HG03060 (cell line): ENCODE results near the gene SF3A1.

ENCODE experiments used
- ATAC-seq: cut with Tn5 transposase; IDR thresholded peaks from one replicate; pipeline ENCODE4 v1.9.1; 2021; ENCODE audit warnings: low read depth, moderate number of reproducible peaks; ENCODE audit not compliant: unreplicated experiment

SF3A1 gene

DNA sequence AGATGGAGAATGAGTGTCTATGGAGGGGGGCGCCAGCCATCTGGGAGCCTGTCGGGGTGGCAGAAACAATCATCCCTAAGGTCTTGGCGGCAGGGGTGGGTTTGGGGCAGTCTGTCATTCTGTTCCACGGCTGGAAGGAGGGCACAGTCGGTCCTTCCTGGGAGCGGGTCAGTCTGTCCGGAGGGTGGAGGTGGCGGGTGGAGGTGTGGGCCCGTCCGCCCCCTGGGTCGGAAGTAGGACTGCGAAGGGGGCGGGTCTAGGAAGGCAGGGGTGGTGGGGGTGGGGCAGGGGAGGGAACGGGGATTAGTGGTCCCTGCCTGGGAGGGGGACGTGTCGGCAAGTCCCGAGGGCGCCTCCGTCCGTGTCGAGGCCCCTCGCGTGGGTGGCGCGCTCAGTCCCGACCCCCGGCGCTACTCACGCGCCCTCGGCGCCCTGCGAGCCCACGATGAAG is 30.4 kb downstream of the SF3A1 start:
- no peak for ATAC-seq

DNA sequence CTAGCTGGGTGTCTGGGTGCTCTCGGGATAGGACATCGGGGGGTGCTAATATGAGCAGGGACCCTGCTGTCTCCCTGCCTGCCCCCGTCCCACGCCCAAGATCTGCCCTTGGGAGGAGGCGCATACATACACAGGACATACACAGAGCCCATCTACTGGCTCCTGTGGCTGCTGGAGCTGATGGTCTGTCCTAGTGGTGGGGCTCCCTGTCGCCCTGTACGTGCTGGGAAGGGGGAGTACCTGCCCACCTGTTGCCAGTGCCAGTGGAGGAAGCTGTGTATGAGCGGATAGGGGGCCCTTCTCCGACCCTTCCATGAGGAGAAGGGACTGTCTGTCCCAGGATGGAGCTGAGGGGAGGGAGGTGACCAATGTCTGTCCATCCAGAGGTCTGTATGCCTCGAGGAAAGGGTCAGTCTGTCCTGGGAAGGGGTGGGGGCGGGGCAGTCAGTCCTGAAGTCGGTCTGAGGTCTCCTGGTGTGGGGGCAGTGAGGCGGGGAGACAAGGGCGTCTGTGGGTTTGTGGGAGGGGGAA is 30.9 kb downstream of the SF3A1 start:
- ATAC-seq = no peak

DNA sequence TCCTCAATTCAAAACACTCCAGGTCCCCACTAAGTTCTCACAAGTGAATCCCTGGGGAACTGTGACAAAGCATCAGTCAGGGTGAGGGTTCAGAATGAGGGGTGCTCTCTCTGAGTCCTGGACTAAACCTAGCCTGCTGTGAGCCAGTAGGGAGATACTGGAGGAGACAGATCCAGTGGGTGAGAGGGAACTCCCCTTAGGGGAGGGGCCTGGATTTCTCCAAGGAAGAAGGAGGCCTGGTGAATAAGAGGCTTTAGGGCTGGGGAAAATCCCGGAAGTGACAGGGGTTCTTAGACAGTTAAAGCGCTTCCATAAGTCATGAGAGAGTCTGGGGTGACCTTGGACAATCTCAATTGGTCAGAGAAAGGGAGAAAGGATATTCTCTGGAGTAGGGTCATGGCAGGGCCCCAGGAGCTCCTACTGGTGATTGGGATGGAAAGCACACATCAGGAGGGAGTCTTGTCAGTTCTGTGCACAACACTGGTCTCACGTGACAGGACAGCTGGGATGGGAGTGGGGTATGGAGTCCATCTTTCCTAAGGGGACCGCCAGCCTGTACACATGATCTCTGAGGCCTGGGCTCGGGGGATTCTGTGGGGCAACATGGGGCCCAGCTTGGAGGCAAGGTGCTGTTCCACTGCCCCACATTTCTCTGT is 31.5 kb downstream of the SF3A1 start:
- ATAC-seq = no peak

DNA sequence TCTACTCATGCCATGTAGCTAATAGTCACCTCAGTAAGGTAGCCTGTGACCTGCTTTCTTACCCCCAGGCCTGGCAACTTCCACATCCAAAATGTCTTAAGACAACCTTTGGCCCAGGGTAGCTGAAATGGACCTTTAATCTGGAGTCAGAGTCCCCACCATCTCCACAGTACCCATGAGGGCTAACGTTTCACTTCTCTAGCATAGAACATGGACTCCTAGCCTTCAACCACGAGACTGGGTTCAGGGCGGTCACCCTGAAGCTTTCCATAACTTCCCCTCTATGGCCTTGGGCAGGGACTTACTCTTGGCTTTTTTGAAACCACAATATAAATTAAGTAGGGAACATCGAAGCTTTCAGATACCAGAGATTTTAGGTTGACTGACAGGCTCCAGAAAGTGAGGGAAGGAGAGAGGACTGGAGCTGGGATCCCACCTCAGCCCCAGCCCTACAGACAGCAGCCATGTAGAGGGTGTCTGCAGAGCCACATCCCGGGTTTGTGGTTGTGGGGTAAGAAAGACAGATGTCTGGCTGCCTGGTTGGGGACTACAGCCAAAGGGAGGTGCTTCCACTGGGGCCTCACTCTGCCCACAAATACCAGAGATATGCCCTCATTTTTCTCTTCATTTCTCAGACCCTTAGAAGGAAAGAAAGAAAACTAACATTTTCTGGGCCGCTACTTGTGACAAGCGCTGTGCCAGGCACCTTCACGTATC is 32.5 kb downstream of the SF3A1 start:
- no peak for ATAC-seq

DNA sequence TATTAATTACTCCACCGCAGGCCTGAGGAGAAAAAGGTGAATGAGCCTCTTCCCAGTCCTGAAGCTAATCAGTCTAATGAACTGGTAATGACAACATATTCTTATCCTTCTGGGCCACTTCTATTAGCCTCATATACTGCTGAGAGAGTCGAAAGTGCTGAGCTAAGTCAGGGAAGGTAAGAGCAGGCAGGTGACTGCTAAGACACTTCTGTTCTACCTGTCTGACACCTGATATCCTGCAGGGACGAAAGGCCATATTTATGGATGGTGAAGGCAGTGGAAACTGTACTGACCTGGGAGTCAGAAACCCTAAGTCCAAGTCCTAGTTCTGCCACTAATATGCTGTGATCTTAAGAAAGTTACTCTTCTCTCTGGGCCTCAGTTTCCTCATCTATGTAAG is 33.4 kb downstream of the SF3A1 start:
- ATAC-seq = no peak

DNA sequence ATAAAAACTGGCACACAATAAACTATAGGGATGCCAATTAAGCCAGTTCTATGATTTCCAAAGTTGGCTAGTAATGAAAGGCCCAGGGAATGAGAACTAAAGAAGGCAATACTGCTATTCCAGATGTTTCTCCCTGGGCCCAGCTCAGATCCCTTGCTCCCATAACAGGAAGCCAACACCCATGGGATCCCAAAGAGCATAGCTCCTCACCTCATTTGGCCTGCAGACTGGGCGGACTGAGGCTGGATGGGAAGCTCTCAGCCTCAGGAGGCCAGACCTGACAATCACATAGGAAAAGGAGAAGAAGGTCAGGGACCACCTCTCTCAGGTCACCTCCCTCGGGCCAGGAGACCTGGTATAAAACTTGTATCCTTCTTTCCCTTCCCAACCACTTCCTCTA is 35.2 kb downstream of the SF3A1 start:
- ATAC-seq = no peak

DNA sequence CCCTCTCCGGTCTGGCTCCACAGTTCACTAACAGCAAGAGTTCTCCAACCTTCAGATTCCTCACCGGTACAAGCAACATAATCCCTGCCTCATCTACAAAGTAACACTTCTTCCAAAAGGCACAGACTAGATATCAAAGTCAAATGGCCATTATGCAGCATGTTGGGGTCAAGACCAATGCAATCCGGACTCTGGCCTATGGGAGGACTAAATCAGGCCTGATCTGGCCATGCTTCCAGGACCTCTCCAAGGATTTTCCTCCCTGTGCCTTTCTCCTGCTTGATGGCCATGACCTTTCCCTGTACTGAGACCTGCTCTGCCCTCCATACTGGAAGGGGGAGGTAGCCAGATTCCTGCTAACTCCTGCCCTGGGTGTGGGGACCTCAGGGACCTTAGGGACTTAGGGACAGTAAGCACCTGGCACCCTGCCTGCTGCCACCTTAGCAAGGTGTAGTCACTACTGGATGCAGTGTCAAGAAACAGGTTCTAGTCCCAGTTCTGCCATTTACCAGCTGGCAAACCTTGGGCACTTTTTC is 36.6 kb downstream of the SF3A1 start:
- ATAC-seq = no peak

DNA sequence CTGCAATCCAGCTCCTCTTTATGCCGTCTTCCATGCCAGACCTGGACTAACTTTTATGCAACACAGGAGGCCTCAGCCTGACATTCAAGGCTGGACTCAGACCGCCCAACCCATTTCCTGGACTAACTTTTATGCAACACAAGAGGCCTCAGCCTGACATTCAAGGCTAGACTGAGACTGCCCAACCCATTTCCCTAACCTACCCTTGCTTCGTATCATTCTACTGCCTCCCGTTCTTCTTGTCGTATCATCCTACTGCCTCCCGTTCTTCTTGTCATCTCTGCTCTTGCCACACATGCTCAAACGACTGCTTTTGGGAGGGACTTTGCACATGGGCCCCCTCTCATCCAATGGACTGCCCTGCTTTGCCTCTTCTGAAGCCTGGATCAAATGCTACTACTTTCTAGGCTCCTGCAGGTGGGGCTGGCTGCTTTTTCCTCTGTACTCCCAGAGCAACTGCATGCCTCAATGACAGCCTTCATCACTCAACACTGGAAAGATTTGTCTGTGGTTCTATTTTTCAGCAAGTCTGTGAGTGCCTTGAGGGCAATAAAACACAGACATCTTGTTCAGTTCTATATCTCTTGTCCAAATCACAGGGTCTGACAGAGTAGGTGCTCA is 37.8 kb downstream of the SF3A1 start:
- ATAC-seq = no peak

DNA sequence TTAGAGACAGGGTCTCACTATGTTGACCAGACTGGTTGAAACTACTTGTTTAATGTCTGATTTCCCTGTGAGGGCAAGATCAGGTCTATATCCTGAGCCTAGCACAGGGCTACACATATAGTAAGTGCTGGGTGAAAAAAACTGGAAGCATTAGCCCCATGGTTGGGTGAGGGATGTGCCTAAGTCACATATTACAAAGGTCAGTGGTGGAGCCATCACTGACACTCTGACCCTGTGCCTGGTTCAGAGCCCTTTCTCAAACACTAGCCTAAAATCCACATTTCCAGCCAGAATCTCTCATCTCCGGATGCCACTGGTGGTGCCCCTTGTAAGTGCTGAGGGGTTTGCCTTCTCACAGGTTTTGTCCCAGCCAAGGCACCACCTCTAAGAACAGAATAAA is 38.9 kb downstream of the SF3A1 start:
- no peak for ATAC-seq

DNA sequence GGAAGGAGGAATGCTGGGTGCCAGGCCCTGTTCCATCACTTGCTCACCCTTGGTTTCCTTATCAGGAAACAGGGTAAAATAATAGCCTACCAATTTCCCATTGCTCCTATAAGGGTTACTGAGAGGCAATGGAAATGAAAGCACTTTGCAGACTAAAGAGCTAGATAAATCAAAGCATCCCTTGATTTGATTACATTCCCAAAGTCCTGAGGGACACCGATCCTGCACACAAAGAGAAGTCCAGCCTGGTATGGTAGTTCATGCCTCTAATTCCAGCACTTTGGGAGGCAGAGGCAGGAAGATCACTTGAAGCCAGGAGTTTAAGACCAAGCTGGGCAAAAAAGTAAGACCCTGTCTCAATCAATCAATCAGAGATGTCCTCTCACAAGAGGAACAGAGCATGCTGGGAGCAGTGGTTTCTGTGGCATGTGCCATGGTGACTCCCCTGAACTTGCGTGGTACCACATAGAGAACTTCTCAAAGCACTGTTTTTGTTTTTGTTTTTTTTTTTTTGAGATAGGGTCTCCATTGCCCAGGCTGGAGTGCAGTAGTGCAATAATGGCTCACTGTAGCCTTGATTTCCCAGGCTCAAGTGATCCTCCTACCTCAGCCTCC is 40.6 kb downstream of the SF3A1 start:
- ATAC-seq = no peak

DNA sequence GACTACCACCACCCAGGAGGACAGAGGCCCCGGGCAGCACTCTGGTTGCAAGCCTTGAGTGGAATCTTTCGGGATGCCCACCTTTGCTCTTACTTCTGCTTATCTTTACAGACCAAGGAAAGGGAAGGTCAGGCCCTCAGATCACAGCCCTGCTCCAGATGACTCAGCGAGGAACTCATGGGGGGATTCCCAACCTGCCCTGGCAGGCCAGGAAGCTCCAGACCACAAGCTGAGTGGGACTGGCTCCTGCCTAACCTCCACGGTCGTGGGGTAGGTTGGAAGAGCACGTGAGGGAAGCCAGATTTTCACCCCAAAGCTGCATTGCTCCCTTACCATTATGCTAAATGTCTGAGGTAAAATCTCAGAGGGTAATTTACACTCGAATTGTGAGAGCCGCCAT is 41.8 kb downstream of the SF3A1 start:
- ATAC-seq = no peak

DNA sequence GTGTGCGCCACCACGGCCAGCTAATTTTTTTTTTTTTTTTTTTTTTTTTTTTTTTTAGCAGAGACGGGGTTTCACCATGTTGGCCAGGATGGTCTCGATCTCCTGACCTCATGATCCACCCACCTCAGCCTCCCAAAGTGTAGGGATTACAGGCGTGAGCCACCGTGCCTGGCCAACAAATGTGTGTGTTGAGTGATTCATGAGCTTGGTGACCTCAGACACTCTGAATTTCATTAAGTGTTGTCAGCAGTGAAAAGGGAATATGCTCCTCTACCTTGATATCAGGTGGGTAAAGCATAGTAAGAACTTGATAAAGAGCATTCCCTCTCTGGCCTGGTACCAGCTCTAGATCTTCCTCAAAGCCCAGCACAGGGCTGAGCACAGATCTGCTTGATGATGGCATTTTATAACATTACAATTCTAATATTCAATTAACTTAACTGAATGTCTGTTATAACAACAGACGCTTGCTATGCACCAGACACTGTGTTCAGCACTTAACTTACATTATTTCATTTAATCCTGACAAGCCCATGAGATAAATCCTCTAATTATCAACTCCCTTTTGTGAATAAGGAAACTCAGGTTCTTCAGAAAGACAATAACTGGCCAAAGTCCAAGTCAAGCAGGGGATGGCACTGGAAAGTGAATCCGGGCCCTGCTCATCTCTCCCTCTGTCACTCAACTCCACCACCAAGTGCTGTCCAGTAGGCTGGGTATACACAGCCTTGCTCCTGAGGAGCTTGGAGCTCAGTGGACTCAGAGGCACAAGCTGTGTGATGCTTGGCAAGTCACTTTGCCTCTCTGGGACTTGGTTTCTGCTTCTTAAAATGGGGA is 42.9 kb downstream of the SF3A1 start:
- ATAC-seq = no peak

DNA sequence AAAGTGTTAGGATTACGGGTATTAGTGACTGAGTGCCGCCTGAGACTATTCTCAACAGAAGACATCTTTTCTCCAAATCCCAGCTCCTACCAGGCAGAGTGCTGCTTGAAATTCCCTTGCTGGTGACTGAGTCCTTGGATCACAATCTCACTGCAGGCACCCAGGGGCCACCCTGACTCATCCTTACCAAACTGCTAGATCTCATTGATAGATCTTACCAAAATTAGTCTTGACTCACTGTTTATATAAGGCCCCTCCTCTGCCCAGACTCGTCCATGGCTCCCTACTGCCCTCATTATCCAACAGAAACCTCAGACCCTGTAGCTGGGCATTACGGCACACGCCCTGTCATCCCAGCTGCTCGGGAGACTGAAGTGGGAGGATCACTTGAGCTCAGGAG is 44.6 kb downstream of the SF3A1 start:
- ATAC-seq = no peak

DNA sequence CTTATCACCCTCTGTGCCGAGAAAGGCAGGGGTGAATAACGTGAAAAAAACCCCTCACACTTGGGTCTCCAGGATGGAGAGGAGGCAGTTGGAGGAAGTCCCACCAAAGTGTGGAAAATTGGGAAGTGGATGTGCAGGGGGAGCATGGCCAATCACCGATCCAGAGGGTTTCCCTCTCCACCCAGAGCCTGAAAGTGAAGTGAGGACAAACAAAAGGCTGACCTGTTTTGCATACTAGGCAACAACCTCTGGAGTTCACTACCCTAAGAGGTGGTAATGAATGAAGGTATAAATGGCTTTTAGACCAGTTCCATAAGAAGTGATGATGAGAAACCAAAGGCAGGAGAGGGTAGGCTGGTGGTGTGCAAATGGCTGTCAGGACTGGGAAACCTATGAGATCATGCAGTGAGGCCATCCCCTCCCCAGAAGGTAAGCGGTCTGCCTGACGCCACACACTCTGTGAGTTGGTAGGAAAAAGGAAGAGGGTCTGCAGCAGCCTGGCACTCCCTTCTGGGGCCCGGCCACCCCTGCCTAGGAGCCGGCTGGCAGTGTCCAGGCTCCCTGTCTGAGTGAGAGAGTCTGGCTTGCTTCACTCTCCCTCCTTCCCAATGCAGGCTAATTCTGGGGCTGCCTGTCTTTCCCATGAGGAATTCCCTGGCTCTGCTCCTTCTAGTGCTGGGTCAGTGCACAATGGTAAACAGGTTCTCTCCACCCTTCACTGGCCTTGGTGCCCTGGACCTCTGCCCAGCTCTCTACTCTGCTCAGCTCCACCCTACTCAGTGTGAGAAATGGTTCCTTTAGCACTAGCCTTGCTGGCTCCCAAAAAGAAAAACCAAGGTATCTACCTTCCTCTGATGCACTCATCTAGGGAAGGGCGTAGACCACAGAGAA is 45.6 kb downstream of the SF3A1 start:
- ATAC-seq = no peak

DNA sequence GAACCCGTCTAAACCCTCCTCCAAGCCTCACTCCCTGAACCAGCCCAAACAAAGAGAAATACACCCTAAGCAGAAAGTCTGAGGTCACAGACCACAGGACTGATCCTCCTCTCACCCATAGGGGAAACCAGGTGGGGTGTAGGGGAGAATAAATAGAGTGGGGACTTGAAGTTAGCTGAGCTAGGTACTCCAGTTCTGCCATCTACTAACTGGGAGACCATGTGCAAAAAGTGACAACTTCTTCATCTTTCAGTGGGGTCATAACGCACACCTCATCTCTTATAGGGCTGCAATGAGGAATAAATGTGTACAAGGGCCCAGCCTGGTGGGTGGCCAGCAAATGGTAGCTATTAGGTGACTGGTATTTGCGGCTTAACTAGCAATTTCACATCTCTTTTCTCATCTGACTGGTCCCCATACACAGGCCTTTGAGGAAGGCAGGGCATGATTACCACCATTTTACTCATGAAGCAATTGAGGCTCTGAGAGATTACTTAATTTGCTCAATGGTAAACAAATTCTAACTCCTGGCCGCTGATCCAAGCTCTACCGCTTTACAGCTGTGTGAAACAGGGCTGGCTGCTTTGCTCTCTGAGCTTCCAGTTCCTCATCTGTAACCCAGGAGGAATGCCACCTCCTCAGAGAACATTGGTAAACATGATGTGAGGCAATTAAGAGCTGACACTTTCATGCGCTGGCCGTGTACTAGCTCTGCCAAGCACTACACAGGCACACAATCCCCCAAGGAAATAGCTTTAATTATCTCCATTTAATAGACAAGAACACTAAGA is 46.5 kb downstream of the SF3A1 start:
- ATAC-seq = no peak

DNA sequence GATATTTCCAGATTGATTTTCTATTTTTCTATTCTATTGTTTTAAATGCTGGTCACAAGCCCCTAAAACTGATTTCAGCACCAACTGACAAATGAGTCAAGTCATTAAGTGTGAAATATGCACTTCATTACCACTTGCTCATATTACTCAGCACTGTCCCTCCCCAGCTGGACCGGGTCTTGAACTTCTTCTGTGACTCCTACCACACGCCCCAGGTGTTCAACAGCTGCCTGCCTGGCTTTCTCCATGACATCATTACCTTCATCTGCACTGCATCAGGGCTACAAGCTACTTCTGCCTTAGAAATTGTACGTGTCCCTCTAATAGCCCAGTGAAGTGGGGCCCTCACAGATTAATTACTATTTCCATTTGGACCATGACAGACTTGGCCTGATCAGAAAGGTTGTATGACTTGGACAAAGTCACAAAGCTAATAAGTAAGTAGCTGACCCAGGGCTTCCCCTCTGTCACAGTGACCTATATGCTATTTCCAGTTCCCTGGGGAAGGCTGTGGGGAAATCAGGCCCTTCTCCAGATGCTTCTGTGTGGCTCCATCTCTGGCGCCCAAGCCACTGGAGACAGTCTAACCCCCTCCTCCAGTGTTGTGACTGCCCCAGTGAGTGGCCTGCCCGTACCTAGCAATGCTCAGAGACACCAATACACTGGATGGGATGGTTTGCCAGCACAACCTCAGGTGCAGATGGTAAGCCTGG is 48.0 kb downstream of the SF3A1 start:
- no peak for ATAC-seq

DNA sequence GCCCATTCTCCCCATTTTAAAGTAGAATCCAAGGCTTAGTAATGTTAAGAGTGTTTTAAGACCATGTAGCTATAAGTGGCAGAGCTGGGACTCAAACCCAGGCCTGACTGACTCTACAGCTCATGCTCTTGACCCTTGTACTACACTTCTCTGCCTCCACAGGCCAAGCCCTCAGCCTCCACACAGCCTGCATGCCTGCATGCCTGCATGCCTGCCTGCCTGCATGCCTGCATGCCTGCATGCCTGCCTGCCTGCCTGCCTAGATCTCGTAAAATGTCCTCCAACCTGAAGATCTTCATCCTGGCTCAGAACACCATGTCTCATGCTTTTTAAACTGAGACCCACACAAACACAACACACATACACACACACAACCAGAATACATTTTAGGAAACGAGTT is 48.6 kb downstream of the SF3A1 start:
- ATAC-seq = no peak
